MM.1S (cell line): ENCODE data around the gene CEACAM19.

ENCODE experiments used
- DNase-seq: peaks from one replicate; pipeline ENCODE4 v3.0.0-alpha.2; 2015
- H2AFZ ChIP-seq: fragments of 300-600 bp; sonication (generic); 2 replicates; pipeline ENCODE4 v1.6.0; 2016; ENCODE audit warnings: antibody characterized with exemption, low read length
- H3F3A ChIP-seq: fragments of 300-600 bp; sonication (generic); 2 replicates; pipeline ENCODE4 v1.6.1; 2016; ENCODE audit warnings: mild to moderate bottlenecking, antibody characterized with exemption, low read length, moderate library complexity, mixed read lengths; ENCODE audit not compliant: insufficient read depth
- H3K27ac ChIP-seq: fragments of 300-600 bp; sonication (generic); 2 replicates; pipeline ENCODE4 v1.5.1; 2016; ENCODE audit warnings: mild to moderate bottlenecking, low read length
- H3K27me3 ChIP-seq: fragments of 300-600 bp; sonication (generic); replicated peaks from 2 replicates; pipeline ENCODE4 v1.6.0; 2016; ENCODE audit warnings: low read length; ENCODE audit not compliant: insufficient read depth
- H3K36me3 ChIP-seq: fragments of 300-600 bp; sonication (generic); replicated peaks from 2 replicates; pipeline ENCODE4 v1.6.1; 2016; ENCODE audit warnings: mild to moderate bottlenecking, low read length, mixed read lengths; ENCODE audit not compliant: insufficient read depth
- H3K4me1 ChIP-seq: fragments of 300-600 bp; sonication (generic); 2 replicates; pipeline ENCODE4 v1.6.1; 2016; ENCODE audit warnings: low read length, mixed read lengths
- H3K4me2 ChIP-seq: fragments of 300-600 bp; sonication (generic); 2 replicates; pipeline ENCODE4 v1.6.0; 2016; ENCODE audit warnings: low read depth, low read length
- H3K4me3 ChIP-seq: fragments of 300-600 bp; sonication (generic); 2 replicates; pipeline ENCODE4 v1.5.1; 2016; ENCODE audit warnings: low read length, mixed read lengths
- H3K79me2 ChIP-seq: fragments of 300-600 bp; sonication (generic); 2 replicates; pipeline ENCODE4 v1.6.1; 2016; ENCODE audit warnings: mixed run types, low read length, mixed read lengths
- H3K9ac ChIP-seq: fragments of 300-600 bp; sonication (generic); 2 replicates; pipeline ENCODE4 v1.6.1; 2016; ENCODE audit warnings: low read length, mixed read lengths
- H3K9me2 ChIP-seq: fragments of 300-600 bp; sonication (generic); replicated peaks from 2 replicates; pipeline ENCODE4 v1.6.1; 2016; ENCODE audit warnings: mild to moderate bottlenecking, low read length, mixed read lengths; ENCODE audit not compliant: insufficient read depth
- H3K9me3 ChIP-seq: fragments of 300-600 bp; sonication (generic); replicated peaks from 2 replicates; pipeline ENCODE4 v1.6.1; 2016; ENCODE audit warnings: mild to moderate bottlenecking, low read length, mixed read lengths; ENCODE audit not compliant: insufficient read depth
- H4K20me1 ChIP-seq: fragments of 300-600 bp; sonication (generic); 2 replicates; pipeline ENCODE4 v1.6.1; 2016; ENCODE audit warnings: mild to moderate bottlenecking, low read length, moderate library complexity, mixed read lengths; ENCODE audit not compliant: insufficient read depth
- CTCF ChIP-seq: fragments of 300-600 bp; sonication (generic); IDR thresholded peaks from 2 replicates; pipeline ENCODE4 v1.5.1; 2016; ENCODE audit warnings: antibody characterized with exemption, low read length, mixed read lengths
- EZH2 ChIP-seq: fragments of 300-600 bp; sonication (generic); optimal IDR thresholded peaks from 2 replicates; pipeline ENCODE3; 2017; ENCODE audit warnings: low read depth, mild to moderate bottlenecking, antibody characterized with exemption, low read length, mixed read lengths
- EZH2phosphoT487 ChIP-seq: fragments of 300-600 bp; sonication (generic); IDR thresholded peaks from 2 replicates; pipeline ENCODE4 v1.6.1; 2018; ENCODE audit warnings: antibody characterized with exemption, low read length

Gene CEACAM19

GRCh38 chr19:44675521-44675920 is 4.2 kb downstream of the CEACAM19 start:
- Histone ChIP-seq H4K20me1 (no peaks in the 10 kb centered on the region), H3K4me2 (no peak overlapping the region), H3K36me3 (no peaks in the 10 kb centered on the region), H3K9ac (no peak overlapping the region), H3K27me3 (no peaks in the 10 kb centered on the region), H3K9me2 (no peaks in the 10 kb centered on the region), H2AFZ (no peak overlapping the region), H3K4me3 (no peak overlapping the region), H3F3A (no peaks in the 10 kb centered on the region), H3K79me2 (no peaks in the 10 kb centered on the region), H3K27ac (no peak overlapping the region), H3K4me1 (no peaks in the 10 kb centered on the region), H3K9me3 (no peaks in the 10 kb centered on the region)
- no peak for DNase-seq
- TF ChIP-seq EZH2phosphoT487 (no peak), CTCF (no peak), EZH2 (no peak)

- no peaks in the 10 kb centered on the region for H3K79me2 ChIP-seq
- H4K20me1 ChIP-seq: no peaks in the 10 kb centered on the region
- H3K4me2 ChIP-seq: no peak overlapping the region
- no peaks in the 10 kb centered on the region for H3K9me3 ChIP-seq
- H3F3A ChIP-seq: no peaks in the 10 kb centered on the region
- no peak overlapping the region for H3K9ac ChIP-seq
- no peak for TF ChIP-seq EZH2
- TF ChIP-seq CTCF: no peak
- TF ChIP-seq EZH2phosphoT487: no peak
- H3K36me3 ChIP-seq: no peaks in the 10 kb centered on the region
- no peaks in the 10 kb centered on the region for H3K27me3 ChIP-seq
- no peak overlapping the region for H3K27ac ChIP-seq
- no peak overlapping the region for H3K4me3 ChIP-seq
- no peak overlapping the region for H2AFZ ChIP-seq
- H3K9me2 ChIP-seq: no peaks in the 10 kb centered on the region
- H3K4me1 ChIP-seq: no peaks in the 10 kb centered on the region
- DNase-seq: no peak
These were observed 5.9 kb downstream of the CEACAM19 start for GRCh38 chr19:44677019-44677811.

DNA sequence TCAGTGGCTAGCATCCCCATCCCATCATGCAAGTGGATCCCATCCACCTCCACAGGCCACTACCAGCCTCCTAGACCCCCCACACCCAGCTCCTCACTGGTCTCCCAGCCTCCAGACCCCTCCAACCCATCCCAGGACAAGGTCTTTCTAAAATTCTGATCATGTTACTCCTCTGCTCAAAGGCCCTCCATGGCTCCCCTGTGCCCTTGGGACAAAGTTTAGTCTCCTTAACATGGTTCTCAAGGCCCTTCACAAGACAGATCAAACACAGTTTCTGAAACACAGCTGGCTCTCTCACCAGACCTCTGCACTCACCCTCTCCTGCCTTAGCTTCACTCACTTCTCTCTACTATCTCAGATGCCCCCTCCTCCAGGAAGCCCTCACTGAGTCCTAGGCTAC is 9.3 kb downstream of the CEACAM19 start:
- no peaks in the 10 kb centered on the region for H3K4me1 ChIP-seq
- no peaks in the 10 kb centered on the region for H4K20me1 ChIP-seq
- no peaks in the 10 kb centered on the region for H3K36me3 ChIP-seq
- no peaks in the 10 kb centered on the region for H3K79me2 ChIP-seq
- H3K9ac ChIP-seq: no peak overlapping the region
- H3K9me3 ChIP-seq: no peaks in the 10 kb centered on the region
- H2AFZ ChIP-seq: no peak overlapping the region
- TF ChIP-seq CTCF (no peak), EZH2 (no peak), EZH2phosphoT487 (no peak)
- no peak overlapping the region for H3K4me2 ChIP-seq
- H3K9me2 ChIP-seq: no peaks in the 10 kb centered on the region
- H3K27ac ChIP-seq: no peak overlapping the region
- no peak for DNase-seq
- no peaks in the 10 kb centered on the region for H3K27me3 ChIP-seq
- no peak overlapping the region for H3K4me3 ChIP-seq
- H3F3A ChIP-seq: no peaks in the 10 kb centered on the region
